HG02759 (cell line): Measurements from ENCODE around the gene OR2H1.
"Not testable (repeated sequence)": the region's sequence is repeated elsewhere in the genome, so short reads cannot be mapped to it uniquely, and the experiment has no call there.

Source experiments
- ATAC-seq: cut with Tn5 transposase; IDR thresholded peaks from one replicate; pipeline ENCODE4 v1.9.1; 2021; ENCODE audit warnings: mild to moderate bottlenecking, moderate library complexity; ENCODE audit not compliant: unreplicated experiment

The OR2H1 gene

GRCh38 chr6:29456971-29457370 is at the start of gene OR2H1, which contains the start of gene OR11A1:
OR2H1 (plus strand) TSS chr6:29457155; CDS start chr6:29461770, 4,615 bp downstream.
OR11A1 (minus strand) TSS chr6:29457071; CDS start chr6:29427641, 29,430 bp downstream.
- ATAC-seq, result no peak

GRCh38 chr6:29414588-29414987 is 42.4 kb upstream of the OR2H1 start, which contains the start of gene OR12D1:
OR12D1 (plus strand) TSS chr6:29414928.
- no peak for ATAC-seq

- no peak for ATAC-seq
Observed at GRCh38 chr6:29419516-29419915, 37.4 kb upstream of the OR2H1 start.

GRCh38 chr6:29424168-29424567 is 32.8 kb upstream of the OR2H1 start:
- ATAC-seq, result no peak

- no peak for ATAC-seq
Observed at GRCh38 chr6:29424575-29424974, 32.4 kb upstream of the OR2H1 start.

GRCh38 chr6:29425075-29425474 is 31.9 kb upstream of the OR2H1 start:
- no peak for ATAC-seq

GRCh38 chr6:29426654-29427053 is 30.3 kb upstream of the OR2H1 start:
- no peak for ATAC-seq

- ATAC-seq, result not testable (repeated sequence)
Observed at GRCh38 chr6:29436730-29437129, 20.2 kb upstream of the OR2H1 start.

GRCh38 chr6:29439006-29439405 is 17.9 kb upstream of the OR2H1 start, which contains the start of gene OR10C1:
OR10C1 (plus strand) TSS chr6:29439306; CDS start chr6:29440016, 710 bp downstream.
- ATAC-seq, result no peak

- ATAC-seq, result no peak
Observed at GRCh38 chr6:29442719-29443118, 14.2 kb upstream of the OR2H1 start.

GRCh38 chr6:29444031-29444430 is 12.9 kb upstream of the OR2H1 start:
- not testable (repeated sequence) for ATAC-seq

GRCh38 chr6:29447670-29448069 is 9.3 kb upstream of the OR2H1 start:
- no peak for ATAC-seq

GRCh38 chr6:29451471-29452193 is 5.3 kb upstream of the OR2H1 start:
- no peak for ATAC-seq

- ATAC-seq, result no peak
Observed at GRCh38 chr6:29461021-29461814, 4.3 kb downstream of the OR2H1 start.

- no peak for ATAC-seq
Observed at GRCh38 chr6:29462022-29462421, 5.1 kb downstream of the OR2H1 start.

- no peak for ATAC-seq
Observed at GRCh38 chr6:29465279-29465678, 8.3 kb downstream of the OR2H1 start.

- no peak for ATAC-seq
Observed at GRCh38 chr6:29465801-29466200, 8.8 kb downstream of the OR2H1 start.

GRCh38 chr6:29466241-29466640 is 9.3 kb downstream of the OR2H1 start:
- no peak for ATAC-seq

GRCh38 chr6:29474996-29475395 is 18.0 kb downstream of the OR2H1 start:
- ATAC-seq, result no peak

GRCh38 chr6:29477923-29478450 is 21.0 kb downstream of the OR2H1 start:
- ATAC-seq, result no peak

GRCh38 chr6:29478740-29479139 is 21.8 kb downstream of the OR2H1 start:
- ATAC-seq, result no peak

GRCh38 chr6:29479560-29479959 is 22.6 kb downstream of the OR2H1 start:
- no peak for ATAC-seq
